ENCODE measurements around the gene PROB1. TPM values are rescaled to one million over a fixed set of nuclear protein-coding genes. Genes with fewer than 3 reads are reported as not detected.
"Not testable (repeated sequence)": the region's sequence is repeated elsewhere in the genome, so short reads cannot be mapped to it uniquely, and the experiment has no call there.

PROB1 gene
- total and polyA plus RNA-seq, 2 experiments from 2014 or later: 0.10 to 0.63 TPM

- H3K4me3 ChIP-seq: no peak overlapping the region
- H3K9me3 ChIP-seq (ENCODE audit: low read depth): no peaks in the 10 kb centered on the region
- H4K20me1 ChIP-seq (ENCODE audit: insufficient read depth, poor library complexity, severe bottlenecking): no peaks in the 10 kb centered on the region
- H3K9me2 ChIP-seq (replicated peaks; ENCODE audit: insufficient read depth): no peaks in the 10 kb centered on the region
- no peak for DNase-seq (ENCODE audit: low spot score)
- H3K4me1 ChIP-seq (ENCODE audit: insufficient read depth): peaks cover 10% of the 10 kb centered on the region
- no peaks in the 10 kb centered on the region for H3K27me3 ChIP-seq
- TF ChIP-seq EZH2phosphoT487 (IDR thresholded peaks at IDR 0.05; ENCODE audit: low read depth, severe bottlenecking, unreplicated experiment) (no peak), EZH2 (IDR thresholded peaks at IDR 0.05; ENCODE audit: borderline replicate concordance) (no peak), CTCF (IDR thresholded peaks at IDR 0.05; ENCODE audit: poor library complexity) (no peak)
- H3K4me2 ChIP-seq: no peak overlapping the region
- no peaks in the 10 kb centered on the region for H3K79me2 ChIP-seq
- no peaks in the 10 kb centered on the region for H3K36me3 ChIP-seq (replicated peaks; ENCODE audit: insufficient read depth, low read depth)
- H3K27ac ChIP-seq: no peak overlapping the region
- 97% methylated on average over 6 of the region's 6 CpGs for WGBS (ENCODE audit: low lambda C conversion rate, missing lambda C conversion rate)
- H2AFZ ChIP-seq: no peak overlapping the region
Observed at GRCh38 chr5:139413153-139413552, 18.2 kb upstream of the PROB1 start.

- no peaks in the 10 kb centered on the region for H3K9me2 ChIP-seq (replicated peaks; ENCODE audit: insufficient read depth)
- TF ChIP-seq EZH2 (IDR thresholded peaks at IDR 0.05; ENCODE audit: borderline replicate concordance) (no peak), EZH2phosphoT487 (IDR thresholded peaks at IDR 0.05; ENCODE audit: low read depth, severe bottlenecking, unreplicated experiment) (no peak), CTCF (IDR thresholded peaks at IDR 0.05; ENCODE audit: poor library complexity) (no peak)
- no peak overlapping the region for H2AFZ ChIP-seq
- no peak overlapping the region for H3K27ac ChIP-seq
- no peaks in the 10 kb centered on the region for H3K36me3 ChIP-seq (replicated peaks; ENCODE audit: insufficient read depth, low read depth)
- H3K4me3 ChIP-seq: no peak overlapping the region
- no peak overlapping the region for H3K4me2 ChIP-seq
- no peaks in the 10 kb centered on the region for H3K27me3 ChIP-seq
- H3K9me3 ChIP-seq (ENCODE audit: low read depth): no peaks in the 10 kb centered on the region
- H4K20me1 ChIP-seq (ENCODE audit: insufficient read depth, poor library complexity, severe bottlenecking): no peaks in the 10 kb centered on the region
- H3K79me2 ChIP-seq: no peaks in the 10 kb centered on the region
- H3K4me1 ChIP-seq (ENCODE audit: insufficient read depth): no peaks in the 10 kb centered on the region
- no peak for DNase-seq (ENCODE audit: low spot score)
- WGBS (ENCODE audit: low lambda C conversion rate, missing lambda C conversion rate): 80% methylated on average over 17 of the region's 17 CpGs
Observed at GRCh38 chr5:139410993-139411828, 16.3 kb upstream of the PROB1 start.

GRCh38 chr5:139410121-139410992 lies 15.5 kb upstream of the PROB1 start:
- H3K27me3 ChIP-seq: no peaks in the 10 kb centered on the region
- WGBS (ENCODE audit: low lambda C conversion rate, missing lambda C conversion rate): 86% methylated on average over 6 of the region's 6 CpGs
- no peak overlapping the region for H3K4me2 ChIP-seq
- no peaks in the 10 kb centered on the region for H3K79me2 ChIP-seq
- no peaks in the 10 kb centered on the region for H4K20me1 ChIP-seq (ENCODE audit: insufficient read depth, poor library complexity, severe bottlenecking)
- H3K9me3 ChIP-seq (ENCODE audit: low read depth): no peaks in the 10 kb centered on the region
- H3K4me3 ChIP-seq: no peak overlapping the region
- TF ChIP-seq CTCF (IDR thresholded peaks at IDR 0.05; ENCODE audit: poor library complexity) (no peak), EZH2 (IDR thresholded peaks at IDR 0.05; ENCODE audit: borderline replicate concordance) (no peak), EZH2phosphoT487 (IDR thresholded peaks at IDR 0.05; ENCODE audit: low read depth, severe bottlenecking, unreplicated experiment) (no peak)
- H3K36me3 ChIP-seq (replicated peaks; ENCODE audit: insufficient read depth, low read depth): no peaks in the 10 kb centered on the region
- DNase-seq (ENCODE audit: low spot score): no peak
- H3K9me2 ChIP-seq (replicated peaks; ENCODE audit: insufficient read depth): no peaks in the 10 kb centered on the region
- no peak overlapping the region for H3K27ac ChIP-seq
- H2AFZ ChIP-seq: no peak overlapping the region
- H3K4me1 ChIP-seq (ENCODE audit: insufficient read depth): no peaks in the 10 kb centered on the region

- not testable (repeated sequence) for H3K36me3 ChIP-seq (replicated peaks; ENCODE audit: insufficient read depth, low read depth); DNase-seq (ENCODE audit: low spot score); H4K20me1 ChIP-seq (ENCODE audit: insufficient read depth, poor library complexity, severe bottlenecking); H3K79me2 ChIP-seq; H3K4me3 ChIP-seq; H3K27me3 ChIP-seq; H3K9me2 ChIP-seq (replicated peaks; ENCODE audit: insufficient read depth); H3K27ac ChIP-seq; H3K4me2 ChIP-seq; H3K9me3 ChIP-seq (ENCODE audit: low read depth); H3K4me1 ChIP-seq (ENCODE audit: insufficient read depth); H2AFZ ChIP-seq
- 89% methylated on average over 5 of the region's 5 CpGs for WGBS (ENCODE audit: low lambda C conversion rate, missing lambda C conversion rate)
Observed at GRCh38 chr5:139409116-139409515, 14.2 kb upstream of the PROB1 start.

All from hepatocyte (in vitro differentiated cells).